NOMO-1 treated with dmso at 0.1 percent for 144 hours (cell line): ENCODE data around the gene ATXN2.

Source experiments
- DNase-seq: peaks from one replicate; lab custom pipeline; 2025; ENCODE audit not compliant: unreplicated experiment; lab: John Stamatoyannopoulos, UW

ATXN2 gene

GRCh38 chr12:111453071-111453989 is 145.8 kb downstream of the ATXN2 start:
- no peak for DNase-seq

DNA sequence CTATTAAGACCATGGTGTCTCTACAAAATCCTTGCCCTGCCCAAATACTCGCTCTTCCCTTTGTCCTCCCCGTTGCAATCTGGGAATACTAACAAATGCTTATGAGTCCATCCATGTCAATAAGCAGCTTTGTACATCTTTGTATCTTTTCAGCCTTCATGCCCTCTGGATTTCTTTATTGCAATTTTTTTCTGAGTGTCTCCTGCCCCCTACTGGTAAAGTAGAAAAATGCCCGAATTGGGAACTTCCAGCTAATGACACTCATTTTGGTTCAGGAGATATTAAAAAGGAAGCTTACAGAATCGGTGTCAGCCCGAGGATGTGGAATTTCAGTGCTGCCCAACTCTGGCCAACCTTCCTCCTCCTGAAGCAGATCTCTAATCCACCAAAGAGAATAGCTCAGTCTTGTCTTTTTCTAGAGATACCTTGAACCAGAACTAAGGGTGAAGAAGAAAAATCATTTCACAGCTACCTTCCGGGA is 147.4 kb downstream of the ATXN2 start:
- peak; percentile 30 for DNase-seq

DNA sequence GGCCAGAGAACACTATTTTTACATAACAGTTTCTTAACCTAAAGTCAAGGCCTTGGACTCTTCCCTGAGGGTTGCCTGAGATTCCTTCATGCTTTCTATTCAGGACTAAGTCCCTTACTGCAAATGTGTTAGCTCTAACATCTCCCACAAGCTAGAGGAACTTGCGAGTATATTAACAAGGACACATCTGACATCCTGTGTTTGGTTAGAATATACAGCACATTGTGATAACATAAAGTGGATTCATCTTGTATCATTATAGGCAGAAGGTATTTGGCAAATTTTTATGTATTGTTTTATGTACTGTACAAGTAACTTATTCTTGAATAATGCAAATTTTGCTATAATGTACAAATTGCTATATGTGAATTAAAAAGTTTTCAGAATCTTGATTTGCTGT is 147.9 kb downstream of the ATXN2 start:
- no peak for DNase-seq

- DNase-seq = no peak
Measured at GRCh38 chr12:111450676-111451075, 148.4 kb downstream of the ATXN2 start.

DNA sequence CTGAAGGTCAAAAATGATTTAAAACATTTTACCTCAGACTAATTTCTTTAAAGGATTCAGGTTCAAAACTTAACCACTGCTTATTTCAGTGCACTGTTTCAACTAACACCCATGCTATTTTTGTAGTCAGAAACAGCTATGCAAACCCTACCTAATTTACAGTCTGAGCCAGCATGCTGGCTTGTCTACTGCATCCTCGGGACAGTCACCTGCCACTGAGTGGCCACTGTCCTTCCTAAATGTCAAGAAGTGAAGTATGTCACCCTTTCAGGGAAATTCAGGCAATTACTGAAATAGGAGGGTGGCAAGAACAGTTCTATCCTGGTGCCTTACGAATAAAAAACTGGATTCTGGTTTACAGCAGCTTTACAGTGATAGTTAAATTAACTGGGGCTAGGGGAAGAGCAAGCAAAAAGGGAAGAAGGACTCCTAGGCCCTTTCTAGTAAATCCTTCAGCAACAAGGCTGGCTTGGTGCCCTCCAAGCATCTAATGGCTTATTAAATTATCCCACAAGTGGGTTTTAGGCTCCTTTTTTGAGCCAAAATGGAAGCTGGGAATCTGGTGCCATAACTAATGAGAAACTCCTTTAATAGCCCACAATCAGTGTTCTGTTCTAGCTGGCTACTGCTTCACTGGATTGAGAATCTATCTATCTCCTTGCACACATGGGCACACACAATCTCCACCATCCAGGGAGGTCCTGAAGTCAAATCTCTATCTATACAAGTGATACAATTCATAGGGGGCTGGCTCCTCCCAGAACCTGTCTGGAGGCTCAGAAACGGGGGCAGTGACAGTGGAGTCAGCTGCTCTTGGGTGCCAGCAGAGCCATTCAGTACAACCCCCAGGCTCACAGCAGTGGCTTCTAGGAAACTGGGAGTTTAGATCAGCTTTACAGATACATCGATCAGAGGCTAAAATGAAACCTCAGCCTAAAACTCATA is 150.0 kb downstream of the ATXN2 start:
- no peak for DNase-seq

DNA sequence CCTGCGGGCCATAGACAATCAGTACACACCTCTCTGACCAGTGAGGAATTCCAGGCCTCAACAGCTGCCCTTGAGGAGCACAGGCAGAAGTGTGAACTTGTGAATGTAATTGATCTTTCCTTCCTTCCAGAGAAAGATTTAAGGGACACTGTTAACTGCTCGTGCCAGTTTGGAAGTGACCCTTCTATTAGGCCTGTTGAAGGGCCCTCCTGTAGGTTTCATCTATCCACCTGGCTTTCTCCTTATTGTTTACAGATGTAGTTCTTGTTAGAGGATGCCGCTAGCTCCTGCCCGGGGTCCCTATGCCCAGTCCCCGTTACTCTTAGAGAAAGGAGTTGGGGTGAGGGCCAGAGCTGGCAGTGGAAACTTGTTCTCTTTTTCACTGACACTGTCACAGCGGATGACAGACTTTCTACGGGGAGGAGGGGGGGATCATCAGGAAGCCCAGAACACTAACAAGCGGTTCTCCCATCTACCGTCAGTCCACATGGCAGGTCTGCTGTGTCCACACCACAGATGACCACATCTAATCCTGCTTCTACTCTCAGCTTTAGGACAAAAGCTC is 150.8 kb downstream of the ATXN2 start:
- DNase-seq = no peak

DNA sequence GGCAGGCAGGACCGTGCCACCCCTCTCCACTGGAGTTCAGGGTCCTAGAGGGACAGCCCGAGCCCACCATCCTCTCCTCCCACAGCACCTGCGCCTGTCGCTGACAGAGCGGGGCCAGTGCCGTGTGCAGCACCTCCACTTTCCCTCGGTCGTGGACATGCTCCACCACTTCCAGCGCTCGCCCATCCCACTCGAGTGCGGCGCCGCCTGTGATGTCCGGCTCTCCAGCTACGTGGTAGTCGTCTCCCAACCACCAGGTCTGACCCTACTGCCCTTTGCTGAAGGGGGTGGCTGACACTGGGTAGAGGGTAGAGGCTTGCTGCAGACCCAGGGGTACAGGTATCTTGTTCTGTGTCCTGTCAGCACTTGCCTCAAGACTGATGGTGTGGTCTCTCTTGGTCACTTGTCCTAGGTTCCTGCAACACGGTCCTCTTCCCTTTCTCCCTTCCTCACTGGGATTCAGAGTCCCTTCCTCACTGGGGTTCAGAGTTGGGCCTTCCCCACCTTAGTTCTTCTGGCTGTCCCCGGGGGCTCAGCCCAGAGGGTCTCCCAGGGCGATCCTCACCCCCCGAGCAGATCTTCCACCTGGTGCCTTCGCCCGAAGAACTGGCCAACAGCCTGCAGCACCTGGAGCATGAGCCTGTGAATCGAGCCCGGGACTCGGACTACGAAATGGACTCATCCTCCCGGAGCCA is 151.4 kb downstream of the ATXN2 start:
- no peak for DNase-seq

DNA sequence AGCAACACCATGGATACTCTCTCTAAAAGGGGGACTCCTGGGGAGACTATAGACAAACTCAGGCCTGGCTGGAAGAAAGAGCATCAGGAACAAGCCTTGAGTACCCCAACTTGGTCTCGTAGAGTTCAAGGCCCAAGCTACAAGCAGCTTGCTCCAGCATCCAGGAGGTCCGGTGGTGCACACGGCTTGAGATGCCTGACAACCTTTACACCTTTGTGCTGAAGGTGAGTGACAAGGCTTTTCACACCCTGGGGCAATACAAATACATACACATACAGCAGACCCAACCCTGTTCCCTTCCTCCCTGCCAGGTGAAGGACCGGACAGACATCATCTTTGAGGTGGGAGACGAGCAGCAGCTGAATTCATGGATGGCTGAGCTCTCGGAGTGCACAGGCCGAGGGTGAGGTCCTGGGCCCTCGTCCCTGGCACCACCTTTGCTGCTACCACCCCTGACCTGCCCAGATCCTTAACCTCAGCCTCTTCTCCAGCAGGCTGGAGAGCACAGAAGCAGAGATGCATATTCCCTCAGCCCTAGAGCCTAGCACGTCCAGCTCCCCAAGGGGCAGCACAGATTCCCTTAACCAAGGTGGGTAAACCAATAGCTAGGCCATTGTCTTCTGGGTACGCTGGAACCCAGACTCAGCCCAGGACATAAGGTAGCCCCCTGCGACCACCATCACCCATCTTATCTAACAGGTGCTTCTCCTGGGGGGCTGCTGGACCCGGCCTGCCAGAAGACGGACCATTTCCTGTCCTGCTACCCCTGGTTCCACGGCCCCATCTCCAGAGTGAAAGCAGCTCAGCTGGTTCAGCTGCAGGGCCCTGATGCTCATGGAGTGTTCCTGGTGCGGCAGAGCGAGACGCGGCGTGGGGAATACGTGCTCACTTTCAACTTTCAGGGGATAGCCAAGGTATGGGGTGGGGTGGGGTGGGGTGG is 152.2 kb downstream of the ATXN2 start:
- no peak for DNase-seq

DNA sequence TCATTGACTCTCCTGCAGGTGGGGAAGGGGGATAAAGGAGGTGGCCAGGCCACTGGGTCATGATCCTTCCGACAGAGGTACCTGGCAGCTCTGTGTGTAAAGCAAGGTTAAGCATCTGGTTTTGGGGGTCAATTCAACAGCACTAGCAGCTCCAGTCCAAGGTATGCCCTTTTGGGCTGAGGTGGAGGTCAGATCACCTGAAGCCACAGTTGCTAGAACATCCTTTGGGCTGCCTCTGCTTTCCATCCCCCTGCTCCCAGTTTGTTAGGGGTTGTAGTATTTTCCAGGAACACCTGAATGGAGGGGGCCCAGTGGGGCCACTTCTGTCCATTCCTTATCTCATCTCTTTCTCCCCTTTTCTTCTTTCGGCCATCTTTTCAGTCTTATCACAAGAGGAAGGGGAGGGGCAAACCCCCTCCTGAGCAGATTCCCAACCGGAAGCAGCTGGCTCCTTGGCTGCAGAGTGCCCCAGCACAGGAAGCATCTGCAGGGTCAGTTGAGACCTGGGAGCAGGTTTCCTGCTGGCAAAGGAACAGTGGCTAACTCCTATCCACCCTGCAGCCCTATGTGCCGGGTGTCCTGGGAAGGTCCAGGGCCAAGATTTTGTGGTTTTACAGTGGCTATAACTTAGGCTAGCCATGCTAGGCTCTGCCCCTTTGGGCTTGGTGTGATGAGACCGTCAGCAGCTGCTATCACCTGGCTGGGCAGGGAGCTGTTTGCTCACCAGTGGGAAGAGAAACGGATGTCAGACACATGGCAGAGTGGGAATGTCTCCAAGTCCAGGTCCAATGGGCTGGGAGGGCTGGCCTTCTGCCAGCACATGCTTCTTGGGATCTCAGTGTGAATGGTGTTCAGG is 153.2 kb downstream of the ATXN2 start:
- no peak for DNase-seq

- DNase-seq = peak; percentile 88
Measured at GRCh38 chr12:111444925-111445725, 154.0 kb downstream of the ATXN2 start.

DNA sequence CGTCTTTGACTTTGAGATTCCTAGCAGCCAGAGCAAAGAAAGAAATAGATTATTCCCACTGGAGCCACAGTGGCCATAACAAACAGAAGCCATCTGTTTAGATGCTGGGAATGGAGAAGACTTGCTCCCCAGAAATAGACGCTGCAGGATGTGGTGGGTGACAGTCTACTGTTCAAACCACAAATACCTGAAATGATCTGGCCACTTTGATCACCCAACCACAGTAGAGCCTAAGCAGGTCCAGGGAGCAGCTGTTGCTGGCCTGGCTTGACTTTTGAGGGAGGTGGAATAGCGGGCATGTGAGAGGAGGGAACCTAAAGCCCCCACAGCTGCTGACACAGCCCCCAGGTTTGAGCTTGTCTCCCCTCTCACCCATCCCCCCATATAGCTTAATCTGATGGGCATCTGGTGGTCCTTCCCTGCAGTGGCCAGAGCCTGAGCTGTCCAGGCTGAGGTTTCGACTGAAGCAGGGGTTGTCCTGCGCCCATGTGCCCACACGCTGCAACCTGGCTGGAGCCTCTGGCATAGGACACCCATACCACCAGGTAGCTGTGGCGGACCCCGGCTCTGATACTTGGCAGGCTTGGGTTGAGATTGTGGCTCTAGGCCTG is 154.7 kb downstream of the ATXN2 start:
- DNase-seq = no peak

DNA sequence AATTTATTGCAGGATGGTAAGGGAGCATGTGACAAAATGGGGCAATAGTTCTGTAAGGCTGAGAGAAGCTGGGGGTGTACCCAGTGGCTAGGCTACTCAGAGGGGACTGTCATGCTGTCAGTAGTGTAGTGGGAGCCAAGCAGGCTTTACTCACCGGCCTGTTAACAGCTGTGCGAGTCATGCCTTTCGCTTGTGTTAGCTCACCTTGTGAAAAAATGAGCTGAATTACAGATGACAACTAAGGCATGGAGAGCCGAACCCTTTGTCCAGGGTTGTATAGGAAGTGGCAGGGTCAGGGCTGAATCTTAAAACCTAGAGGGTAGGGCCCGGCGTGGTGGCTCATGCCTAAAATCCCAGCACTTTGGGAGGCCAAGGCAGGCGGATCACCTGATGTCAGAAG is 155.5 kb downstream of the ATXN2 start:
- peak; percentile 5 for DNase-seq

- no peak for DNase-seq
Measured at GRCh38 chr12:111443086-111443485, 156.0 kb downstream of the ATXN2 start.

GRCh38 chr12:111442301-111443045 is 156.6 kb downstream of the ATXN2 start:
- no peak for DNase-seq

GRCh38 chr12:111441107-111441928 is 157.8 kb downstream of the ATXN2 start:
- no peak for DNase-seq

- DNase-seq = no peak
Measured at GRCh38 chr12:111440631-111441030, 158.5 kb downstream of the ATXN2 start.
